NCI-H774 (cell line): ENCODE results near the gene PLXNA4.

Experiments used
- DNase-seq: peaks from one replicate; lab custom pipeline; 2025; lab: John Stamatoyannopoulos, UW

Gene PLXNA4

DNA sequence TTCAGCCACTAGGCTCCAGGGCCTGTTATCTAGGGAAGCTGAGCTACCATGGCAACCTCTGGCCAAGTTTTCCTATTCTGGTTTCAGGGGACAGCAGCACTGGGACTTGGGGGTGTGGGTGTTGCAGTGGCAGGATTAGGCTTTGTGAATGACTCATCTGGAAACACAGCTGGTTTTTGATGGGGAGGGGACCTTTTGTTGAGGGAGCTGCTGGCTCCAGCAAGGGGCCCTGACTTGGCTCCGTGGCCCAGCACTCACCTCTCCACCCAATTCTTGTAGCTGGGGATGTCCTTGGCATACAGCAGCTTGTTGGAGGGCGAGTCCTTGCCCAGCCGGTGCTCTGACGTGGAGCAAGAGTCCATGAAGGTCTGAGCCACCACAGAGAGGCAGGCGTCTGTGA lies 435.9 kb downstream of the PLXNA4 start:
- DNase-seq = no peak

DNA sequence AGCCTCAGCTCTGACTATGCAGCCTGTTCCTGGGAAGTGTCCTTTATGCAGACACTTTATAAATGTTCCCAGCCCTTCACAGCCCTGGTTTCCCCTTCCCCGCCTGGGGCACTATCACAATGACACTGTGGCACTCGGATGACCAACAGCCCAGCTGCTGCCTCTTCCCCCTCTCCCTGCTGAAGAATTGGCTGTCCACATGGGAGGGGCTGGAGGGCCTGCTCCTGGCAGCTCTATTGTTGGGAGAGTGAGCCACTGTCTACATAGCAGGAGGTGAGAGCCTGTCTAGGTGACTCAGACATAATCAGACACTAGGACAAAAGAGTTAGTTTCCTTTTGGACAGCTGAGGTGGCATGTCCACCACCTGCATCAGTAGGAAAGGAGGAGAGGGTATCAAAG lies 437.5 kb downstream of the PLXNA4 start:
- peak; percentile 68 for DNase-seq

- no peak for DNase-seq
Observed at GRCh38 chr7:132137681-132138080, 438.6 kb downstream of the PLXNA4 start.

DNA sequence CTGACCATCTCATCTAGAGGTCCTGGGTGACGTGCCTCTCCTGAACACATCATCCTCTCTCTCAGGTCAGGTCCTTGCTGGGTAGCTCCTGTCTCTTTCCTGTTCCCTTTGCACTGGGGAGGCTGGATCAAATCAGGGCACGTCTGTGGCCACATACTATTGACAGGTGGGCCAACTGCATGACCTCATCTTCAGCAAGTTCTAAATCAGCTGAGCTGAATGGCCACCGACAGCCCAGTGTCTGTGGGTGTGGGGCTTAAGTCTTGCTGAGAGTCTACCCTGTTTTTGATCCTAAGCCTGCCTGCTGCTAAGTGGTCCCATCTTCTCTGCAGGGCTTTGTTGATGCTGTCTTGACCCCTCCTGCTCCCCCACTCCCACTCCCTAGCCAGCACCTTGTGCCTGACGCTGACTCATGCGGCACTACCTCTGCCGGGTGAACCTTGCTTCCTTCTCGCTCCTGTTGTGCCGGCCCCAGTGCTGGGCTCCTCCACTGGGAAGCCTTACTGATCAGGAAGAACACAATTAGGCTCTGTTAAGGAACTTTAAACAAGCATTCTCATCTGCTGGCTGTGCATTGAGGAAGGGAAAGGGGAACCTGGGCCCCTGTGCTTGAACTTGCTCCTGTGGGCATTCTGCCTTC lies 440.4 kb downstream of the PLXNA4 start:
- DNase-seq = no peak

DNA sequence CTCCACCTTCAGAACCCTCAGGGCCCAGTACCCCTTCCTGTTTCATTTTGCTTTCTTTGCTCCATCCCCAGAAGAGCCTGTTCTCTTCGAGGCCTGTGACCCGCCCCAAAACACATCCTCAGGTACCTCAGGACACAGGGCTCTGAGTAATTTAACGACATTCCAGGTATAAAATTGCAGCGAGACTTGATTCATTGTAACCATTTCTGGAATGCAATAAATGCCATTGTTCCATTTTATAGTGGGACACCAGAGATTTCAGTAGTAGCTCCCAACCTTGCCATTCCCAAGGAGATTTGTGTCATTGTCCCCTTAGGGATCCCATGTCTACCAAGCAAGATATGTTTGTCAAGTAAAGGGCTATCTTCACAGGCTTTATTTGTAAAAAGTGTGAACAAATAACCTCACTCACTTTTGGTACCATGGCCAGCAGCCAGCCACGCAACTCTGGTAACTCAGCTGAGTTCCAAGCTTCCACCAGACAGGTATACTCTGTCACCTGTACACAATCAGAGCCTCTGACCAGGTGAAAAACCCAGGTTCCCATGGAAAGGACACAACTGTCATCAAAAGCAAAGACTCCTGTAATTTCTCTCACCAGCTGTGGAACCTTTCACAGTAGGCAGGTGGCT lies 441.3 kb downstream of the PLXNA4 start:
- DNase-seq = no peak

DNA sequence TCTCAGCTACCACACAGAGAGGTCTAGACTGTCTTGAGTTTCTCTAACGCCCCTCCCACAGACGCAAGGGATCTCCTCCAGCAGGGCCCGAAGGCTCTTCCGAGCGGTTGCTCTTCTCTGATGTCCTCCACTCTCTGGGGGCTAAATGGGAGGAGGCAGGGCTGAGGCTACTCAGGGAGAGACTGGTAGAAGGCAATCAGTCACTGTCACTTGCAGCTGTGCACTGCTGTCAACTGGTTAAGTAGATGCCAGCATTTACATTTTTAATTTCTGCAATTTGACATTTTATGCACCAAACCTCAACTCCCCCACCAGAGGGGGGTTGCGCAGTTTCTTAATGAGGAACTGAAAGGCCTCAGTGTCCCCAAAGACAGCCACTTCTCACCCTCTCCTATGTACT lies 442.8 kb downstream of the PLXNA4 start:
- DNase-seq = no peak

GRCh38 chr7:132131196-132131595 lies 445.1 kb downstream of the PLXNA4 start:
- no peak for DNase-seq

DNA sequence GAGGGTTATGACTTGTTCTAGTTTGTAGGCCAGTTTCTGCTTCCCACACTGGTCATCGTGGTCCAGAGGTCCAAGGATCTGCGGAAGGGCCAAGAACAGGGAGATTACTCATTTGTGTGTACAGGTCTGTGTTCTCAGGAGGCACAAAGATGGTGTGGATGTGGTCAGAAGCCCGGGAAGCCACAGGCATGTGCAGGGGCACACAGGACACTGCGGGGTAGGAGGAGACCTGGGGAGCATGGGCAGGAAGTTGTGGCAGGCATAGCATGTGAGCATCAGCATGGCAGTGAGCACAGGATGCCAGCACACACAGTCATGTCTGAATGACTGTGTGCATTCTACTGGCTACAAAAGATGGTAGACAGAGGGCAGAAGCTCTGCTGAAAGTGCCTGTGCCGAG lies 445.8 kb downstream of the PLXNA4 start:
- no peak for DNase-seq

DNA sequence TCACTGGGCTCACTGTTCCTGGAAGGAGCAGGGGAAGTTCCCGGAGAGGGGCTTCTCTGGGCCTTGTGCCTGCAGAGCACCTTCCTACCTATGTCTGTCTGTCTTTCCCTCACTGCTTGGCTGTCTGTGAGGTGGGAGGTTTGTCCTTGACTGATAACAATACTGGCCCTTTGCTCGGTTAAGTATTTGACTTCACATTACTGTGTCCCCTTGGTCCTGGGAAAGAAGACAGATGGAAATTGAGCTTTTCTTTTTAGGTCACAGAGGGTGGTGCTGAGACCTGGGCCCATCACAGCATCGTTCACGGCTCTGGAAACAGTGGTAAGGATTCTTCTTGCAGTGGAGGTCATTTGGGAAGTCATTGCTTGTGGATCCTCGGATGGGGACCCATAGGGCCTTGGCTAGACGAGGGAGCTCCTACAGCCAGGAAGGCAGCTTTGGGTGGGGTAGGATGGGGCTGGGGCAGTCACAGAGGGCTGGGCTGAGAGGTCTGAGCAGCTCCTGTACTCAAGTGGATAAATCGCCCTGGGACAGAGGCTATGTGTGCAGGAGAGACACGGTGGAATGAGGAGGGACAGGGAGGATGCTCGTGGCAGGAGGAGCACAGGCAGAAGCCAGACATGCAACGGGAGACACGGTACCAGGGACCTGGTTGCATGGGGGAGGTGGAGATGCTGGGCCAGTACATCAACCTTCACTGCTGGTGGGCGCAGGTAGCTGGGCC lies 450.2 kb downstream of the PLXNA4 start:
- no peak for DNase-seq

DNA sequence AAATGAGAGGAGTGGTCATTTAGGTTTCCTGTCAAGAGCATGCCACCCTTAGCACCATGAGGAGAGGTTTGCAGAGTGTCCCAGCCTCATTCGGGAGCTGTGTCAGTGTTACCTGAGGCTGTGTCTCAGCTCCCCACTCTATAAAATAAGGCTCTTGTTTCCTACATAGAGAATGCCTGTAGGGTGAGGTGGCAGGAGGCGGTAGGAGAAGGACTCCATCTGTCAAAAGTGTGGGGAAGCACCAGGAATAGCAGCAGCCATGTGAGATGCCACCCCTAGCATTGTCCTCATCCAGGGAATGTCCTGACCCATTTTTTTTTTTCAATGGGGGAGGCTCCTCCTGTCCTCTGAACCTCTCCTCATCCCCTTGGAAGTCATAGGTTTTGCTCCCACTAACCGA lies 451.2 kb downstream of the PLXNA4 start:
- no peak for DNase-seq

GRCh38 chr7:132124575-132124974 lies 451.7 kb downstream of the PLXNA4 start:
- DNase-seq = no peak

- no peak for DNase-seq
Observed at GRCh38 chr7:132123773-132124172, 452.5 kb downstream of the PLXNA4 start.

GRCh38 chr7:132122901-132123300 lies 453.4 kb downstream of the PLXNA4 start:
- DNase-seq = no peak

GRCh38 chr7:132121987-132122386 lies 454.3 kb downstream of the PLXNA4 start:
- DNase-seq = no peak

- no peak for DNase-seq
Observed at GRCh38 chr7:132118641-132119040, 457.6 kb downstream of the PLXNA4 start.

DNA sequence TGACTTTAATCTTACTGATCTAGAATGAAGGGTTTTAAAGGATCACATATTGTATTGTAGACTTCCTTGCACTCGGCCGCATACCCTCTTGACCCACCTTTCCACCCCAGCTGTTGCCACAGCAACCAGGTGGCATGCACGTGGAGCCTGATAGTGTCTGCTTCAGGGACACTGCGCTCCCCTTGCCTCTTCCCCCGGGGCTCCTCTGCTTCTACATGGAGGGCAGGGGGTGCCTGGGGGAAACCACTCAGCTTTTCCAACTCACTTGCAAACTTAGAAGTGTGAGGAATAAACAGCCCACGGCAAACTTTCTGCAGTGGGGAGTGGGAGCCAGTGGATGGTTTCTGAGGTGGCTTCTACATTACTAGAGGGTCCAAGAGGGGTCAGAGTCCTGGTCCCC lies 458.6 kb downstream of the PLXNA4 start:
- DNase-seq = no peak

DNA sequence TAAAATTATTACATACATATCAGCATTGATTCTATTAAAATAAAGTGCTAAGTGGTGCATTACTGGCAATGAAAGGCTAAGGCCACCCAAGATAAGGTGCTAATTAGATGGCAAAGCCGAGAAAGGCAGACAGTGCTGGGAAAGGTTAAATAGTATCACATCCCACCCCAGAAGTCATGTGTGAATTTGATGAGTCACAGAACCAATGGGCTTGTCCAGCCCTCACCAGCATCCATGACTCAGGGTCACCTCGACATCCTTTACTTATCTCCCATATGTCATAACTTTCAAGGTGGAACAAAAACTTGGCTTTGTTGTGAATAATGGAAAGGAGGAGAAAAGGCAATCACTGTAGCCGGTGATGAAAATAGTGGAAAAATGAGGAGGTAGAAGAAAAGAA lies 459.1 kb downstream of the PLXNA4 start:
- DNase-seq = no peak

GRCh38 chr7:132116369-132116768 lies 459.9 kb downstream of the PLXNA4 start:
- no peak for DNase-seq

- no peak for DNase-seq
Observed at GRCh38 chr7:132115758-132116157, 460.5 kb downstream of the PLXNA4 start.

DNA sequence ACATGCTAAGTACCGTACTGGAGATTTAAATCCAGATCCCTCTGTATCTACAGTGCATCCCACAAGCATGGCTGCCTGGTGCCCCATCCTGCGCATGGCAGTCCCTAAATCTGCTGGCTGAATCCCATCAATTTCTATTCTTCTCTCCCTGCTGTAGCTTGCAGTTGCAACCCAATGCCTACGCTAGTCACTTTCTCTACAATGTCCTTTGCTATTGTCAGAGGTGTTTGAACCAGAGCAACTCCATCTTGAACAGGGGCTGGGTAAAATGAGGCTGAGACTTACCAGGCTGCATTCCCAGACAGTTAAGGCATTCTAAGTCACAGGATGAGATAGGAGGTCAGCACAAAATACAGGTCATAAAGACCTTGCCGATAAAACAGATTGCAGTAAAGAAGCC lies 461.2 kb downstream of the PLXNA4 start:
- DNase-seq = no peak

- no peak for DNase-seq
Observed at GRCh38 chr7:132114411-132114810, 461.9 kb downstream of the PLXNA4 start.

- no peak for DNase-seq
Observed at GRCh38 chr7:132113536-132114371, 462.5 kb downstream of the PLXNA4 start.

GRCh38 chr7:132112657-132113056 lies 463.6 kb downstream of the PLXNA4 start:
- DNase-seq = no peak
